HFFc6 (cell line): Measurements from ENCODE around the gene MRGPRD. TPM values are rescaled to one million over a fixed set of nuclear protein-coding genes. Genes with fewer than 3 reads are reported as not detected.
A peak's percentile ranks its signal among the peaks of the same experiment; 100 is the strongest.

Experiments
- DNase-seq: peaks from one replicate; pipeline ENCODE4 v3.0.0-alpha.2; 2018
- H3K27ac Mint-ChIP-seq: 2 replicates; pipeline ENCODE4 v1.8.0; 2020; ENCODE audit warnings: mild to moderate bottlenecking, mixed read lengths
- H3K27me3 Mint-ChIP-seq: 2 replicates; pipeline ENCODE4 v1.8.0; 2021; ENCODE audit warnings: mild to moderate bottlenecking, moderate library complexity, mixed read lengths; ENCODE audit not compliant: insufficient read depth
- H3K36me3 Mint-ChIP-seq: 2 replicates; pipeline ENCODE4 v1.8.0; 2021; ENCODE audit warnings: low read depth, mixed read lengths
- H3K4me1 Mint-ChIP-seq: 2 replicates; pipeline ENCODE4 v1.8.0; 2020; ENCODE audit warnings: low read depth, mixed read lengths
- H3K4me3 Mint-ChIP-seq: 2 replicates; pipeline ENCODE4 v1.8.0; 2020; ENCODE audit warnings: mild to moderate bottlenecking, moderate library complexity, mixed read lengths
- H3K9me3 Mint-ChIP-seq: 2 replicates; pipeline ENCODE4 v1.8.0; 2020; ENCODE audit warnings: mild to moderate bottlenecking, mixed read lengths
- total RNA-seq, 6 experiments: library from RNA; stranded (reverse); fragmentation: NEBNext Ultra II Directional; extraction: Animal tissue kit (Norgen Biotek cat#: 25700); gene quantifications; 2 replicates in 1 of 6; 3 replicates in 5 of 6; pipeline ENCODE4 v1.2.3, GENCODE V29; 2021
- TF ChIP-seq, protein P1 (sequence below): fragments of 200-600 bp; sonication (generic); IDR thresholded peaks from 2 replicates; pipeline ENCODE4 v1.5.0; 2021; ENCODE audit warnings: antibody characterized with exemption, mild to moderate bottlenecking

Gene MRGPRD
- total RNA-seq, 6 experiments from 2014 or later = not detected

DNA sequence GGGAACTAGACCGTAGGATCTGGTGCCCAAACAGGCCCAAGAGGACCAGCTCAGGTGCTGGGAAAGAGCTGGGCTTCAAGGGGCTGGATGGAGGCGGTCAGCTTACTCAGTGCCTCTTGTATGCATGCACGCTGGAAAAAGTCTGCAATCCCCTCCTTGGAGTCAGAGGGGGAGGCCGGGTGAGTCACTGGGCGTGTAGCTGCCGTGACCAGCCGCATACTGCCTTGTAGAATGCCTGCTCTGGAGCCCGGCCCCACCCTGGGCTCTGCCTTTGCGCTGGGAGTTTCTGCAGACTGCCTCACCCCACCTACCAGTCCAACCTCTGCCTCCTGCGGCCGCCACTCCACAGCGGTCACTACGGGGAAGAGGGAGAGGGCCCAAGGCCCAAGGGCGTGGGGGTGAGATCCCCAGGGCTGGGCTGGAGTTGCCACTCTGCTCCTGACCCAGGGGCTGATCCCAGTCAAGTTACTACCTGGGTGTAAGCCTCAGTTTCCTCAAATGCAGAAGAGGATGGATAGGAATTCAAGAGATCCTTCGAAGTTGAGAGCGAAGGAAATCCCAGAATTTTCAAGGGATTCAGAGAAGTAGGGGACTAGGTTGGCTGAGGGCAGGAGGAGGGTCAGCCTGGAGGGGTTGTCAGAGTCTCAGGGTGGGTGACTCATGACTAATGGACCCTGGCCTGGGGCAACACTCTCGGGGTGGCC lies 28.1 kb upstream of the MRGPRD start:
- Mint-ChIP-seq H3K9me3 (no peaks in the 10 kb centered on the region), H3K36me3 (peaks cover 9% of the 10 kb centered on the region; the same call in 1 of the 2 replicates), H3K27me3 (peaks cover 8% of the 10 kb centered on the region), H3K4me3 (peak overlapping the region; percentile 79), H3K4me1 (peaks cover 47% of the 10 kb centered on the region), H3K27ac (peak overlapping the region; percentile 98)
- TF ChIP-seq, protein P1, sequence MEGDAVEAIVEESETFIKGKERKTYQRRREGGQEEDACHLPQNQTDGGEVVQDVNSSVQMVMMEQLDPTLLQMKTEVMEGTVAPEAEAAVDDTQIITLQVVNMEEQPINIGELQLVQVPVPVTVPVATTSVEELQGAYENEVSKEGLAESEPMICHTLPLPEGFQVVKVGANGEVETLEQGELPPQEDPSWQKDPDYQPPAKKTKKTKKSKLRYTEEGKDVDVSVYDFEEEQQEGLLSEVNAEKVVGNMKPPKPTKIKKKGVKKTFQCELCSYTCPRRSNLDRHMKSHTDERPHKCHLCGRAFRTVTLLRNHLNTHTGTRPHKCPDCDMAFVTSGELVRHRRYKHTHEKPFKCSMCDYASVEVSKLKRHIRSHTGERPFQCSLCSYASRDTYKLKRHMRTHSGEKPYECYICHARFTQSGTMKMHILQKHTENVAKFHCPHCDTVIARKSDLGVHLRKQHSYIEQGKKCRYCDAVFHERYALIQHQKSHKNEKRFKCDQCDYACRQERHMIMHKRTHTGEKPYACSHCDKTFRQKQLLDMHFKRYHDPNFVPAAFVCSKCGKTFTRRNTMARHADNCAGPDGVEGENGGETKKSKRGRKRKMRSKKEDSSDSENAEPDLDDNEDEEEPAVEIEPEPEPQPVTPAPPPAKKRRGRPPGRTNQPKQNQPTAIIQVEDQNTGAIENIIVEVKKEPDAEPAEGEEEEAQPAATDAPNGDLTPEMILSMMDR = no peak
- DNase-seq = peak; percentile 98

GRCh38 chr11:69007975-69008381 lies 27.2 kb upstream of the MRGPRD start:
- no peaks in the 10 kb centered on the region for H3K9me3 Mint-ChIP-seq
- H3K27me3 Mint-ChIP-seq = peaks cover 8% of the 10 kb centered on the region
- H3K4me3 Mint-ChIP-seq = peak overlapping the region; percentile 79
- TF ChIP-seq, protein P1 = no peak
- no peak for DNase-seq
- H3K36me3 Mint-ChIP-seq = peaks cover 9% of the 10 kb centered on the region; the same call in 1 of the 2 replicates
- H3K27ac Mint-ChIP-seq = peak overlapping the region; percentile 98
- peaks cover 49% of the 10 kb centered on the region for H3K4me1 Mint-ChIP-seq

GRCh38 chr11:69006816-69007215 lies 26.0 kb upstream of the MRGPRD start:
- Mint-ChIP-seq H3K36me3 (peaks cover 9% of the 10 kb centered on the region; the same call in 1 of the 2 replicates), H3K9me3 (no peaks in the 10 kb centered on the region), H3K27me3 (peaks cover 5% of the 10 kb centered on the region), H3K4me3 (no peak overlapping the region), H3K27ac (no peak overlapping the region), H3K4me1 (peaks cover 54% of the 10 kb centered on the region)
- TF ChIP-seq, protein P1 = no peak
- no peak for DNase-seq

DNA sequence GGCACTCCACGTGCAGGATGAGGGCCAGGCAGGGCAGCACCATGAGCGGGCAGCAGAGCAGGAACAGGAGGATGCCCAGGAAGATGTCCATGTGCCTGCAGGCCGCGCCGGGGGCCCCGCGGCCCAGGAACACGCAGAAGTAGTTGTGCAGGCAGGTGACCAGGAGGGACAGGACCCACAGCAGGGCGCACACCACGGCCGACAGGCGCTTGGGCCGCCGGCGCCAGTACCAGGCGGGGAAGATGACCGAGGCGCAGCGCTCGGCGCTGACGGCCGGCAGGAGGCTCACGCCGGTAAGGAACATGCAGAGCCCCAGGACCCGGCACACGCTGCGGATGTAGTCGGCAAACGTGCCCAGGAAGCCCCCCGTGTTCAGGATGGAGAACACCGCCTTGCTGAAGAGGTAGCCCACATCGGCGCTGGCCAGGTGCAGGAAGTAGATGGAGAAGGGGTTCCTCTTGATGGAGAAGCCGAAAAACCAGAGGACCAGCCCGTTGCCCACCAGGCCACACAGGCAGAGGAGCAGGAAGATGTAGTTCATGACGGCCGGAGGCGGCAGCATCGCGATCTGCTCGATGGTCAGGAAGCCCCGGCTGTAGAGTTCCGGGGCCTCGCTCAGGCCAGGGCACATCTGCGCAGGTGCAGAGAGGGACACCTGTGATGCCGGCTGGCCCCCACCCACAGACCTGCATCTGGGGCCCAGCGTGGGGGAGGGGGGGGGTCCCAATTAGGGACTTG lies 25.0 kb upstream of the MRGPRD start:
- no peak overlapping the region for H3K27ac Mint-ChIP-seq
- H3K36me3 Mint-ChIP-seq = peaks cover 9% of the 10 kb centered on the region; the same call in 1 of the 2 replicates
- no peak overlapping the region; the same call in 1 of the 2 replicates for H3K4me3 Mint-ChIP-seq
- H3K27me3 Mint-ChIP-seq = peaks cover 2% of the 10 kb centered on the region; the same call in 1 of the 2 replicates
- no peaks in the 10 kb centered on the region for H3K9me3 Mint-ChIP-seq
- peaks cover 59% of the 10 kb centered on the region for H3K4me1 Mint-ChIP-seq
- no peak for DNase-seq
- TF ChIP-seq, protein P1 = no peak

GRCh38 chr11:69005183-69005630 lies 24.4 kb upstream of the MRGPRD start:
- Mint-ChIP-seq H3K27ac (no peak overlapping the region), H3K9me3 (no peaks in the 10 kb centered on the region), H3K36me3 (peaks cover 9% of the 10 kb centered on the region; the same call in 1 of the 2 replicates), H3K4me1 (peaks cover 60% of the 10 kb centered on the region), H3K27me3 (peaks cover 2% of the 10 kb centered on the region; the same call in 1 of the 2 replicates), H3K4me3 (no peak overlapping the region; the same call in 1 of the 2 replicates)
- TF ChIP-seq, protein P1 = no peak
- no peak for DNase-seq
